H9 (cell line): ENCODE measurements around the gene PTPN13. TPM values are rescaled to one million over a fixed set of nuclear protein-coding genes. Genes with fewer than 3 reads are reported as not detected.

Source experiments
- DNase-seq: peaks from one replicate; pipeline ENCODE4 v3.0.0-alpha.2; 2017
- H2AFZ ChIP-seq: one replicate; pipeline ENCODE4 v1.6.1; 2013; ENCODE audit warnings: mild to moderate bottlenecking, low read length, control low read depth, moderate library complexity
- H2AK5ac ChIP-seq: 2 replicates; pipeline ENCODE4 v1.6.1; 2013; ENCODE audit warnings: low read length, control low read depth, mixed read lengths; ENCODE audit not compliant: insufficient read length
- H2BK120ac ChIP-seq: one replicate; pipeline ENCODE4 v1.6.1; 2013; ENCODE audit warnings: low read depth, mild to moderate bottlenecking, low read length, control low read depth, inconsistent platforms; ENCODE audit not compliant: poor library complexity, severe bottlenecking
- H2BK12ac ChIP-seq: 2 replicates; pipeline ENCODE4 v1.6.1; 2013; ENCODE audit warnings: low read length, control low read depth, mixed read lengths, low read depth; ENCODE audit not compliant: insufficient read length
- H2BK15ac ChIP-seq: 2 replicates; pipeline ENCODE4 v1.6.1; 2013; ENCODE audit warnings: low read depth, low read length, control low read depth
- H2BK20ac ChIP-seq: one replicate; pipeline ENCODE4 v1.6.1; 2013; ENCODE audit warnings: low read depth, mild to moderate bottlenecking, low read length, control low read depth, inconsistent platforms; ENCODE audit not compliant: poor library complexity, severe bottlenecking
- H2BK5ac ChIP-seq: 2 replicates; pipeline ENCODE4 v1.6.1; 2013; ENCODE audit warnings: low read length, control low read depth, mixed read lengths; ENCODE audit not compliant: insufficient read length
- H3K14ac ChIP-seq: 2 replicates; pipeline ENCODE4 v1.6.1; 2013; ENCODE audit warnings: low read length, control low read depth; ENCODE audit not compliant: insufficient read depth
- H3K18ac ChIP-seq: 2 replicates; pipeline ENCODE4 v1.6.1; 2013; ENCODE audit warnings: low read depth, mild to moderate bottlenecking, mixed read lengths, low read length, control low read depth; ENCODE audit not compliant: insufficient read length
- H3K23ac ChIP-seq: 2 replicates; pipeline ENCODE4 v1.6.1; 2013; ENCODE audit warnings: low read length, control low read depth, mixed read lengths, low read depth; ENCODE audit not compliant: insufficient read length
- H3K23me2 ChIP-seq: 2 replicates; pipeline ENCODE4 v1.6.1; 2013; ENCODE audit warnings: low read depth, mild to moderate bottlenecking, mixed read lengths, low read length, control low read depth; ENCODE audit not compliant: insufficient read length, poor library complexity, severe bottlenecking
- H3K27ac ChIP-seq: 2 replicates; pipeline ENCODE4 v1.5.1; 2013; ENCODE audit warnings: low read length, control low read depth, mixed read lengths, low read depth; ENCODE audit not compliant: insufficient read length
- H3K27me3 ChIP-seq: 2 replicates; pipeline ENCODE4 v1.6.1; 2013; ENCODE audit warnings: low read length, control low read depth, inconsistent platforms; ENCODE audit not compliant: insufficient read depth
- H3K4ac ChIP-seq: 2 replicates; pipeline ENCODE4 v1.6.1; 2013; ENCODE audit warnings: low read depth, mild to moderate bottlenecking, control low read depth, inconsistent platforms, low read length, moderate library complexity
- H3K4me1 ChIP-seq: 2 replicates; pipeline ENCODE4 v1.6.1; 2013; ENCODE audit warnings: low read length, control low read depth, inconsistent platforms; ENCODE audit not compliant: insufficient read depth
- H3K4me2 ChIP-seq: 2 replicates; pipeline ENCODE4 v1.6.1; 2013; ENCODE audit warnings: low read length, control low read depth, mixed read lengths; ENCODE audit not compliant: insufficient read length, insufficient read depth
- H3K56ac ChIP-seq: 2 replicates; pipeline ENCODE4 v1.6.1; 2013; ENCODE audit warnings: low read depth, mild to moderate bottlenecking, mixed read lengths, low read length, control low read depth; ENCODE audit not compliant: insufficient read length
- H3K79me1 ChIP-seq: 2 replicates; pipeline ENCODE4 v1.6.1; 2013; ENCODE audit warnings: low read depth, mild to moderate bottlenecking, moderate library complexity, low read length, control low read depth, inconsistent platforms; ENCODE audit not compliant: insufficient read depth, poor library complexity, severe bottlenecking
- H3K79me2 ChIP-seq: 2 replicates; pipeline ENCODE4 v1.6.1; 2013; ENCODE audit warnings: low read length, control low read depth, inconsistent platforms; ENCODE audit not compliant: insufficient read depth
- H3K9ac ChIP-seq: 2 replicates; pipeline ENCODE4 v1.6.1; 2013; ENCODE audit warnings: low read length, control low read depth, mixed read lengths; ENCODE audit not compliant: insufficient read length; ENCODE audit errors: extremely low read depth
- H3K9me3 ChIP-seq: one replicate; pipeline ENCODE4 v1.6.1; 2013; ENCODE audit warnings: low read depth, low read length, inconsistent platforms; ENCODE audit not compliant: control insufficient read depth
- H3T11ph ChIP-seq: one replicate; pipeline ENCODE4 v1.6.1; 2013; ENCODE audit warnings: mild to moderate bottlenecking, low read length, control low read depth, inconsistent platforms
- H4K20me1 ChIP-seq: one replicate; pipeline ENCODE4 v1.6.1; 2013; ENCODE audit not compliant: control insufficient read depth, insufficient read length, insufficient read depth
- H4K5ac ChIP-seq: 2 replicates; pipeline ENCODE4 v1.6.1; 2013; ENCODE audit warnings: low read depth, mild to moderate bottlenecking, mixed read lengths, low read length, control low read depth; ENCODE audit not compliant: insufficient read length
- H4K8ac ChIP-seq: replicated peaks from 2 replicates; pipeline ENCODE4 v1.6.1; 2013; ENCODE audit warnings: low read length, control low read depth, mixed read lengths, low read depth; ENCODE audit not compliant: insufficient read length
- H4K91ac ChIP-seq: 2 replicates; pipeline ENCODE4 v1.6.1; 2013; ENCODE audit warnings: low read depth, mild to moderate bottlenecking, moderate library complexity, mixed read lengths, low read length, control low read depth; ENCODE audit not compliant: insufficient read length
- H3K27ac Mint-ChIP-seq, 3 experiments: 2 replicates in 2 of 3; 3 replicates in 1 of 3; pipeline ENCODE4 v1.8.0; 2020 to 2021; ENCODE audit warnings: mixed read lengths in 3 of 3, mild to moderate bottlenecking in 1 of 3, moderate library complexity in 1 of 3
- H3K27me3 Mint-ChIP-seq: 2 replicates; pipeline ENCODE4 v1.8.0; 2021; ENCODE audit warnings: low read depth, mild to moderate bottlenecking, moderate library complexity, mixed read lengths
- H3K36me3 Mint-ChIP-seq, 3 experiments: 2 replicates in 2 of 3; 3 replicates in 1 of 3; pipeline ENCODE4 v1.8.0; 2020 to 2021; ENCODE audit warnings: low read depth in 3 of 3, mixed read lengths in 3 of 3; ENCODE audit not compliant: insufficient read depth in 1 of 3
- H3K4me1 Mint-ChIP-seq, 2 experiments: 2 replicates each; pipeline ENCODE4 v1.8.0; 2020; ENCODE audit warnings: mixed read lengths in 2 of 2
- H3K4me3 Mint-ChIP-seq, 2 experiments: 2 replicates in 1 of 2; 3 replicates in 1 of 2; pipeline ENCODE4 v1.8.0; 2020 to 2021; ENCODE audit warnings: mild to moderate bottlenecking in 2 of 2, mixed read lengths in 2 of 2, moderate library complexity in 1 of 2
- H3K9me3 Mint-ChIP-seq, 2 experiments: 2 replicates in 1 of 2; 3 replicates in 1 of 2; pipeline ENCODE4 v1.8.0; 2020; ENCODE audit warnings: mild to moderate bottlenecking in 2 of 2, mixed read lengths in 2 of 2, moderate library complexity in 1 of 2
- CTCF ChIP-seq: fragments of 200-600 bp; sonication (generic); conservative IDR thresholded peaks from 3 replicates; pipeline ENCODE4 v1.8.0; 2021; ENCODE audit warnings: antibody characterized with exemption, mild to moderate bottlenecking
- WGBS: extraction: QIAGEN DNeasy Blood & Tissue Kit; methylation state at CpG from one replicate; pipeline ENCODE4 v1.1.7; 2013; ENCODE audit warnings: missing lambda C conversion rate, low lambda C conversion rate, mixed read lengths; ENCODE audit not compliant: insufficient read length; ENCODE audit errors: extremely low coverage; 5-methylcytosine and 5-hydroxymethylcytosine counted together
- total RNA-seq: library from RNA; stranded (reverse); gene quantifications from 2 replicates; pipeline ENCODE4 v1.2.1, GENCODE V29; 2021

The PTPN13 gene
- total RNA-seq, 1 experiment from 2014 or later, result 34.9 TPM

- Mint-ChIP-seq H3K9me3 (peaks cover 46 to 51% of the 10 kb centered on the region in 2 experiments), H3K36me3 (peaks cover 48 to 60% (median 49%) of the 10 kb centered on the region in 3 experiments)
- H3K79me1 ChIP-seq, result no peaks in the 10 kb centered on the region
Measured at GRCh38 chr4:86657382-86657781, 63.3 kb downstream of the PTPN13 start.

More at GRCh38 chr4:86657382-86657781, 63.3 kb downstream of the PTPN13 start:
- H3K79me2 ChIP-seq, result no peaks in the 10 kb centered on the region
- H2AFZ ChIP-seq, result no peak overlapping the region
- no peak overlapping the region for H3K4ac ChIP-seq
- no CpG with 5 or more reads among the region's 1 CpG for WGBS
- H4K20me1 ChIP-seq, result no peaks in the 10 kb centered on the region
- H3K27ac Mint-ChIP-seq, result no peak overlapping the region
- no peak overlapping the region for H3K4me2 ChIP-seq
- no peak overlapping the region for H2BK120ac ChIP-seq
- H3K4me1 ChIP-seq, result no peaks in the 10 kb centered on the region
- H3K4me3 Mint-ChIP-seq, result no peak overlapping the region
- H2BK5ac ChIP-seq, result no peak overlapping the region
- H3K23ac ChIP-seq, result no peak overlapping the region
- DNase-seq, result no peak
- H3K9ac ChIP-seq, result no peak overlapping the region
- no peak overlapping the region for H2AK5ac ChIP-seq
- no peak overlapping the region for H3K27ac ChIP-seq
- no peak overlapping the region for H2BK15ac ChIP-seq
- H3K27me3 Mint-ChIP-seq, result no peaks in the 10 kb centered on the region
- no peak overlapping the region for H4K8ac ChIP-seq
- H3K27me3 ChIP-seq, result no peaks in the 10 kb centered on the region
- no peak overlapping the region for H3K56ac ChIP-seq
- H4K5ac ChIP-seq, result no peak overlapping the region
- no peaks in the 10 kb centered on the region for H3K23me2 ChIP-seq
- TF ChIP-seq CTCF, result no peak
- no peak overlapping the region for H3K18ac ChIP-seq
- H3K4me1 Mint-ChIP-seq, result no peaks in the 10 kb centered on the region
- H3K14ac ChIP-seq, result no peak overlapping the region
- H3T11ph ChIP-seq, result no peak overlapping the region
- H2BK12ac ChIP-seq, result no peak overlapping the region
- no peak overlapping the region for H4K91ac ChIP-seq
- H3K9me3 ChIP-seq, result peaks cover 6% of the 10 kb centered on the region
- no peak overlapping the region for H2BK20ac ChIP-seq
